SH-SY5Y (cell line): Measurements from ENCODE around the gene USP35.

Experiments
- GATA2 ChIP-seq: IDR thresholded peaks from 2 replicates; pipeline ENCODE4 v1.6.1; 2011; ENCODE audit warnings: mild to moderate bottlenecking, low read depth, low read length
- GATA3 ChIP-seq: IDR thresholded peaks from 2 replicates; pipeline ENCODE4 v1.6.1; 2011; ENCODE audit warnings: low read depth, mild to moderate bottlenecking, low read length, moderate library complexity

Gene USP35

DNA sequence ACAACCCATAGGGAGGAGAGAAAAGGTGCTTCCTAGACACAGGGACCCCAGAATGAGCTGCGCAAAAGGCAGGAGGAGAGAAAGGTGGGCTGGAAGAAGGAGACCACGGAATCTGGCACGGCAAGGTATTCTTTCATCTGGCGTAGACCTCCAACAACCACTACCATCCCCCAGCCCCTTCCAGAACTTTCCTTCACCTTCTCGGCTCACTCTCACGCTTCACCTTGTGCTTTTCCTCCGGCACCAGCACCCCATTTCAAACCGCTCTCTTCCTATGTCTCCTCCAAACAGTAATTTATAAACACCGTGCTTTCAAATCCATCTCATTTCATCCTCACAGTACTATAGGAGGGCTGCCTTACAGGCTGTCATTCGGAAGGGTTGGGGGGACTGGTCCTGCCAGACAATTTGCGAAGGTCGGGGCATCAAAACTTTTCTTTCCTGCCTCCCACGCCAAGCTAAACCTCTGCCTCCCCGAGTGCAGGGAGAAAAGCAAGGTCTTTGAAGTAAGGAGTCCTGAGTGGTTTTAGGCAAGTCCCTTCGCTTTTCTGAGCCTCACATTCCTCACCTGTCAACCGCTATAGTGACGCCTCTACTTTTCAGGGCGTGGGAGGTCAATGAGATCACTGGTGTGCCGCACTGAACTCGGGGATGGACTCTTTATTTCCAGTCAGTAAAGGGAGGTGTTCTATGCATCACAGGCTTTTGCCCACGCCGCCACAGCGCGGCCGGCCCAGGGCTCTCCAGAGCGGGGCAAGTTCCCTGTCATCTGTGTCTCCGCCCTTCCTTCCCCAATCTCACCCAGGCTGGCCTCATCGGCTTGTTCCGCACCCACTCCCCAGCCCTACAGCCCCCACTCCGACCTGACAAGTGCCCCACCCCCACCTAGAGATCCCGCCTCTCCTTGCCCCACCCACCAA lies 1.1 kb upstream of the USP35 start:
- TF ChIP-seq GATA3 (no peak), GATA2 (no peak)

DNA sequence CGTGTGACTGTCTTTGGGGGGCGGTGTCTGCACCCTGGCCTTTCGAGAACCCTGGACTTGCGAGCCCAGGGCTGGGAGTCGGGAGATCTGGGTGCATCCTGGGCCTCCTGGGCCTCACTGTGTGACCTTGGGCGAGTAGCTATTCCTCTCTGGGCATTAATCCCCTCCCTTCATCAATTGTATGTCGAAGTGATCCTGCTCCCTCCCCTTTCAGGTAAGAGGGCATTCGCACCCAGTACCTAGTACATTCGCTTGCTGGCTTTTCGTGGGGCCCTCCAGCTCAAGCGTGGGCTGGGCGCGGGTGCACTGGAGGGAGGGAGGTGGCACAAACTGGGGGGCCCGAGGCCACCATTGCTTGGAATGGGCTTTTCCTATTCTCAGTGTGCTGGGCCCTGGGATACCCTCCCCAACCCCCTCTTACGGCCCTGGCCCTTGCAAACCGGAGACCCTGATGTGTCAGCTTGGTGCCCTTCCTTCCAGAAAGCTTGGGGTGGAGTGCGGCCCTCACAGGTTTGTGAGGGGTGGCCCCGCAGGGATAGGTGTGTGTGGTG lies 530 bp downstream of the USP35 start:
- TF ChIP-seq GATA3 = no peak
- TF ChIP-seq GATA2 = no peak

DNA sequence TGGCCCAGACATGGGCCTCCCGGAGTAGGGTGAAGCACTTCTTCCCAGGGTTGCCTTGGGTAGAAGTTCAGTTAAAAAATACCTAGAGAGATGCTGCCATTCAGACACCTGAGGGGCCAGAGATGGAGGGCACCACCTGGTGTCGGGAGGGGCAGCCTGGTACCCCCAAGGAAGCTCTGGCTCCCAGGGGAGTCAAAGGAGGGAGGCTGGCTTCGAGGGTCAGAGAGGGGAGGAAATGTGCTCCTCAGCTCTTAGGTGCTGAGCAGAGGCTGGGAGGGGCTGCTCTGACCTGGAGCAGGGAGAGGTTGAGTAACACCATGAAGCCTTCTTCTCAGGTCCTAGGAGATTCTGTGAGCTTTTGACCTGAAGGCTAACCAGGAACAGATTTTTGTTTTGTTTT lies 1.1 kb downstream of the USP35 start:
- TF ChIP-seq GATA2 (no peak), GATA3 (no peak)

DNA sequence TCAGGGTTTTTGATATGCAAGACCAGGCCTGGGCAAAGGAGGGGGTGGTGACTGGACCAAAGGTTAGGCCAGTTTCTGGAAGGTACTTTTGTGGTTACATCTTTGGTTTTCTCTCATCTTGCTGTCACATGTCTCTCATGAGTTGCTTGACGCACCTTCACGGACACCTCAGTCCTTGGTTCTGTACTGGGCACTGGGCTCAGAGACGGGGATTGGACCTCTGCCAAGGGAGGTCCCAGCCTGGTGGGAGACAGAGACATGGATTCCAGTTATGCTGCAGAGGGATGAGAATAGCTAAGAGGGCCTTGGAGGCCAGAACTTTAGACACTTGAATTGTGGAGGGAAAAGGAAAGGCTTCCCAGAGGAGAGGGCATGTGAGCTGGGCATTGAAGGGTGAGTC lies 1.7 kb downstream of the USP35 start:
- TF ChIP-seq GATA3 (no peak), GATA2 (no peak)

DNA sequence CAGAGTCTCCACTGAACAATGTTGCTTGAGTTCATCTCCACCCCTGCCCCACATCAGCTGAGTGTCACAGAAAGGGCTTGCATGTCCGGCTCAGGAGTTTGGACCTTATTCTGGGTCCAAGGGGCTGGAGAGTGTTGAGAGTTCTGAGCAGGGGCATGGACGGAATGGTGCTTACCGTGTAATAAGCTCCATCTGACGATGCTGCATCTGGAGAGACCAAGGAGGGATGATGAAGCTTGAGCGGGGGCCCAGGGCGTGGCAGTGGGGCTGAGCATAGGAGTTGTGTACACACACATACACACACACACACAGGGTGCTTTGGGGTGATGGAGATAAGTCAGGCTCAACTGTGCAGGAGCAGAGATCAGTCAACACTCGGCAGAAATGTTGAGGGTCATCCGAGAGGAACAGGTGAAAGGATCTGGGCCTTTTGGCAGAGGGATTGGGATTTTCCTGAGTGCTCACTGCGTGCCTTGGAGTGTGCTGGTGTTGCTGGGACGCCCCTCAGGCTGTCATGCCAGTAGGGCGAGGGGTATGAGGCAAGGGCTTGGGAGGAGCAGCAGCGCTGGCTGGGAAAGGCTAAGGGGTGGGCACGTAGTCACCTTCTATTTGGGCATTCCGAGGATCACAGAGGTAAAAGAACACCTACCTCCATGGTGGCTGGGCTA lies 2.3 kb downstream of the USP35 start:
- TF ChIP-seq GATA3 (no peak), GATA2 (no peak)

DNA sequence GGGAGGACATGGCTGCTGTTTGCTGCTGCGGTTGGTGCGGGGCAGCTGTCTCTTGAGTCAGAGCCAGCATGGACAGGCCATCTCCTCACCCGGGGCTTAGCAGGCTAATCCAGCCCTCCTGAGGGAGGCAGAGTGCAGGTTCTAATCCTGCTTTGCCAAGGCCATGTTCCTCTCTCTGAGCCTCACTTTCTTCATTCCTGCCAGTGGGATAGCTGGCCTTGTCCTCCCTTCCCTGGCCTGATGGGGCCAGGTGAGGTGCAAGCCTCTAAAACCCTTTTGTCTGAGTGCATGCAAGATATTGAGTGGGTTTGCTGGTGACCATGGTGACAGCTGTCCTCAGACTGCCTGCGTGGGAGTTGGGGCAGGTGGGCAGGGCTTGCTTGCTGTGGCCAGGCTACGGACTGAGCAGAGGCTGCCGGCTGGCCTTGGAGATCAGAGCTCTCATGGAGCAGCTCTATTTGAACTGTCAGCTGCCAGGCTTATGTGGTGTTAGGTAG lies 3.6 kb downstream of the USP35 start:
- TF ChIP-seq GATA2 (no peak), GATA3 (no peak)

DNA sequence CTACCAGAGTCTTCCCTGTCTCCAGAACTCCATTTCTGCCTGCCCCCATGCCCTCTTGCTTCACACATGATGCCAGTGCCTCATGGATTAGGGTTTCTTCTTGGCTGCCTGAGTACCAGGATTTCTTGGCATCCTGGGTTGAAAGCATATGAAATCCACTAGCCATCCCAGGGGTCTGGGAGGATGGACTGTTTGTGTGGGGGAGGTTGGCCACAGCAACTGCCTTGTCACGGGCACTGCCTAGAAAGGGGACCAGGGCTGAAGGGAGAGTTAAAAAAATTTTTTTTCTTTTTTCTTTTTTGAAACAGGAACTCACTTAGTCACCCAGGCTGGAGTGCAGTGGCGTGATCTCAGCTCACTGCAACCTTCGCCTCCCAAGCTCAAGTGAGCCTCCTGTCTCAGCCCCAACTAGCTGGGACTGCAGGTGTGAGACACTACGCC lies 4.2 kb downstream of the USP35 start:
- TF ChIP-seq GATA2 (no peak), GATA3 (no peak)

DNA sequence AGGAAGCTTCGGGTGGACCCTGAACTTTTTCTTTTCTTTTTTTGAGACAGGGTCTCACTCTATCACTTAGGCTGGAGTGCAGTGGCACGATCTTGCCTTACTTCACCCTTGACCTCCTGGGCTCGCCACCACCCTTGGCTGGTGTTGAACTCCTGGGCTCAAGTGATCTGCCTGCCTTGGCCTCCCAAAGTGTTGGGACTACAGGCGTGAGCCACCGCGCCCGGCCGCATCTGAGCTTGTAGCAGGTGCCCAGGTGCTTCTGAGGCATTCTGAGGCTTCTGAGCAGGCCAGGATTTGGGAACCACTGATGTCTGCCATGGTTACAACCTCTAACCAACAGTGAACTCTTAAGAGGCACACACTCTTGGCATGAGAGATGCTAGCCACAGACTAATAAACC lies 5.1 kb downstream of the USP35 start:
- no peak for TF ChIP-seq GATA3
- no peak for TF ChIP-seq GATA2

DNA sequence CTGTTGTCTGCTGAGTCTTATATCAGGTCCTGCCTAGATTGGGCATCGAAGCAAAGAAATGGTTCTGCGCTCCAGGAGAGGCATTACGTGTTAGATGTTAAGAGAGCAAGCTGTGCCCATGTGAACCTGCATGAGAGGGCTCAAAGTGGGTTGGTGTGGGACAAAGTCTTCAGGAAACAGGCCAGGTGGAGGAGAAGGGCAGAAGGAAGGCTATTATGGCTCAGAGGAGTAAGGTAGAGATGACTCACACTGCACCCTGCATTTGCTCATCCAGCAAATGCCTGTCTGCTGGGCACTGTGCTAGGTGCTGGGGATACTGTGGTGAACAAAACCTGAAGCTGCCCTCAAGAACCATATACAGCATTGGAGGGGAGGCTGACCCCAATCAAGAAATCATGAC lies 5.8 kb downstream of the USP35 start:
- TF ChIP-seq GATA3 = no peak
- TF ChIP-seq GATA2 = no peak

DNA sequence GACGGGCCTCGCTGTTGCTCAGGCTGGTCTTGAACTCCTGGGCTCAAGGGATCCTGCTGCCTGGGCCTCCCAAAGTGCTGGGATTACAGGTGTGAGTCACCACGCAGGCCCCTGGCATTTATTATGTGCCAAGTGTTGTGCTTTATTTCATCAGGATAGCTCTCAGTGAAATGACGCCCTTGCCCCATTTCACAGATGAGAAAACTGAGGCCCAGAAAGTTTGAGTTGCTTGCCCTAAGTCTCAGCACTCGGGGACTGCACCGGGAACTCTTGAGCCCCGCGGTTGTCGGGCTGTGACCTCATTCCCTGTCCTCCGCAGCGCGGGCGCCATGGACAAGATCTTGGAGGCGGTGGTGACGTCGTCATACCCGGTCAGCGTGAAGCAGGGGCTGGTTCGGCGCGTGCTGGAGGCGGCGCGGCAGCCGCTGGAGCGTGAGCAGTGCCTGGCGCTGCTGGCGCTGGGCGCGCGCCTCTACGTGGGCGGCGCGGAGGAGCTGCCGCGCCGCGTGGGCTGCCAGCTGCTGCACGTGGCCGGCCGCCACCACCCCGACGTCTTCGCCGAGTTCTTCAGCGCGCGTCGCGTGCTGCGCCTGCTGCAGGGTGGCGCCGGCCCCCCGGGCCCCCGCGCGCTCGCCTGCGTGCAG lies 7.3 kb downstream of the USP35 start:
- TF ChIP-seq GATA2 = no peak
- no peak for TF ChIP-seq GATA3

DNA sequence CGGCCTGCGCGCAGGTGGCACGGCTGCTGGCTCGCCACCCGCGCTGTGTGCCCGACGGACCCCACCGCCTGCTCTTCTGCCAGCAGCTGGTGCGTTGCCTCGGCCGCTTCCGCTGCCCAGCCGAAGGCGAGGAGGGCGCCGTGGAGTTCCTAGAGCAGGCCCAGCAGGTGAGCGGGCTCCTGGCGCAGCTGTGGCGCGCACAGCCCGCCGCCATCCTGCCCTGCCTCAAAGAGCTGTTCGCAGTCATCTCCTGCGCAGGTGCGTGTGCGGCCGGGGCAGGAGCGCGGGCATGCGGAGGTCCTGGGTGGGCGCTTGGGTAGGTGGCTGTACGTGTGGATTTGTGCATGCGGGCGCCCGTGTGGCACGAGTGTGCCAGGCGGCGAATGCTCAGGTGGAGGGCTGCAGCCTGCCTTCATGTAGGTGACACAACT lies 8.0 kb downstream of the USP35 start:
- TF ChIP-seq GATA3 (no peak), GATA2 (no peak)

DNA sequence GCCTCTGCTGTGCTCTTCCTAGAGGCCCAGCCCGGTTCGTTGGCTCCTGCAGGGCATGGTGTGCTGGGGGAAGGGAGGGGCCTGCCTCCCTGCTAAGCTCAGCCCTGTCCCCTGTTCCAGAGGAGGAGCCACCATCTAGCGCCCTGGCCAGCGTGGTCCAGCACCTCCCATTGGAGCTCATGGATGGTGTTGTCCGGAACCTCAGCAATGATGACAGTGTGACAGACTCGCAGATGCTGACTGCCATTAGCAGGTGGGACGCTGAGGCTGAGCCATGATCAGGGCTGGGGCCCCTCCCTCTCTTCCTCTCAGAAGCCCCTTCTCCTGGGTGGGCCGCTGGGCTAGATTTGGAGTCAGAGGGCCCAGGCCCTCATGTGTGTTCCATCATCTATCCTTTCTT lies 9.1 kb downstream of the USP35 start:
- TF ChIP-seq GATA3 (no peak), GATA2 (no peak)

DNA sequence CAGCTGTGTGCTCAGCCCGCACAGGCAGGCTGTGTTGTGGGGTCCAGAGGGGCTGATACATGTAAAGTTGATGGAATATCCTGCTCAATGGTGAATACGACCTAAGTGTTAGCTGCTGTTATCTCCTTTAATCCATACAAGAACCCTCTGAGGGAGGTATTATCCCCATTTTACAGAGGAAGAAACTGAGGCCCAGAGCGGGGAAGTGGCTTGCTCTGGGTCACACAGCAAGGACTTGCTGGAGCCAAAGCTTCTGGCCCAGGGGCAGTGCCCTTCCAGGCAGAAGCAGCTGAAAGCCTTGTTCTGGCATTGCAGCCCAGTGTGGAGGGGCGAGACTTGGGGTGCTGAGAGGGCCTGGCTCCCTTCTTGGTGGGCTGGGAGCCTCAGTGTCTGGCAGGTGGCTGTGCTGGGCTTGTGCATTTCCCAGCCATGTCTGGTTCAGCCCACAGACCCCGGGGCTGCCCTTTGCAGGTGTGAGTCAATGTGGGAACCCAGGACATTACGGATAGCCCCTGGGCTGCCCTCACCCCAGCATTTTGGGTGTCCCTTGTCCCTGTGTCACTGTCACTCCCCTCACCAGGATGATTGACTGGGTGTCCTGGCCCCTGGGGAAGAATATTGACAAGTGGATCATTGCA lies 10.4 kb downstream of the USP35 start:
- TF ChIP-seq GATA3 (no peak), GATA2 (no peak)

DNA sequence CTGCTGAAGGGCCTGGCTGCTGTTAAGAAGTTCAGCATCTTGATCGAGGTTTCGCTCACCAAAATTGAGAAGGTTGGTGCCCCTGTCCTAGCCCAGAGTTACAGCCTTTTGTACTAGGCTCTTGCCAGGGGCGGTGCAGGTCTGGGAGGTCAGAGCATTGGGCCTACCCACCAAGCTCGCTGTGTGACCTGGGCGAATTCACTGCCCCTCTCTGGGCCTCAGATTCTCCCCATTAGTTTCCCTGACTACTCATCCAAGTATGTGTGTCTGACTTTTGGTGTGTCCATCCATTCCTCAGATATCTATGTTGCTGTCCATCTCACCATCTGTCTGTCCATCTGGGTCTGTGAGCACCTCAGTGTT lies 10.9 kb downstream of the USP35 start:
- TF ChIP-seq GATA3 = no peak
- no peak for TF ChIP-seq GATA2

DNA sequence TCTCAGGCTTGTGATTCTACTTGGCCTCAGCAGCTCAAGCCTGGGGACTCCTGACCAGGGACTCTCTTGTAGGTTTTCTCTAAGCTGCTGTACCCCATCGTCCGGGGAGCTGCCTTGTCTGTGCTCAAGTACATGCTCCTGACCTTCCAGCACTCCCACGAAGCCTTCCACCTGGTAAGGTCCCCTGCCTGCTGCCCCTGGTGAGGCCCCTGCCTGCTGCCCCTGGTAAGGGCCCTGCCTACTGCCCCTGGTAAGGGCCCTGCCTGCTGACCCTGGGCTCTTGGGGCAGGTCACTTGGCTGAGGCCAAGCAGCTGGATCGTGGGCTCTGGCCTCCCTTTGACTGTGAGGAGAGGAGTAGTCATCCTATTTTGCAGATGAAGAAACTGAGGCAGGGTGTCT lies 11.3 kb downstream of the USP35 start:
- no peak for TF ChIP-seq GATA3
- no peak for TF ChIP-seq GATA2
